B cell (primary cell): ENCODE data around the gene HECTD2. TPM values are rescaled to one million over a fixed set of nuclear protein-coding genes. Genes with fewer than 3 reads are reported as not detected.

Experiments used
- ATAC-seq: fragments of 200-7000 bp; cut with Tn5 transposase; one replicate; pipeline ENCODE4 v1.10.0; 2021; ENCODE audit warnings: low read depth, mild to moderate bottlenecking, moderate number of reproducible peaks, moderate library complexity
- CTCF ChIA-PET: fragments of 350-600 bp; sonication (Branson Sonifier 250); formaldehyde crosslinking; loops from one replicate; lab custom pipeline; 2021; ENCODE audit warnings: antibody characterized with exemption, inconsistent platforms; lab: Charles Lee
- POLR2A ChIA-PET: fragments of 350-600 bp; sonication (Branson Sonifier 250); formaldehyde crosslinking; loops from one replicate; lab custom pipeline; 2021; ENCODE audit warnings: antibody characterized with exemption; lab: Charles Lee
- DNase-seq: peaks from one replicate; pipeline ENCODE4 v3.0.0; 2013
- H2AFZ ChIP-seq: 2 replicates; pipeline ENCODE4 v1.6.1; 2012; ENCODE audit warnings: mild to moderate bottlenecking, low read depth, low read length; ENCODE audit not compliant: insufficient read depth, poor library complexity, severe bottlenecking
- H3K27ac ChIP-seq, 2 donors: 1 replicate in 1 of 2; 2 replicates in 1 of 2; pipeline ENCODE4 v1.5.1; 2012 to 2013; ENCODE audit warnings: low read length in 2 of 2, mild to moderate bottlenecking in 2 of 2, moderate library complexity in 1 of 2
- H3K27me3 ChIP-seq, 4 experiments: fragments of 200-600 bp in 1 of 4; sonication (generic) in 1 of 4; replicated peaks in 1 of 4; 1 replicate in 2 of 4; 2 replicates in 2 of 4; pipeline versions ENCODE4 v1.6.1 to v1.7.0; 2013 to 2016; ENCODE audit warnings: low read length in 3 of 4, mild to moderate bottlenecking in 2 of 4, mixed read lengths in 1 of 4, moderate library complexity in 1 of 4; ENCODE audit not compliant: insufficient read depth in 4 of 4, control insufficient read depth in 3 of 4; ENCODE audit errors: control extremely low read depth in 1 of 4
- H3K36me3 ChIP-seq, 2 experiments: replicated peaks in 1 of 2; 1 replicate in 1 of 2; 2 replicates in 1 of 2; pipeline versions ENCODE4 v1.6.1 to v1.7.1; 2013; ENCODE audit warnings: low read length in 1 of 2; ENCODE audit not compliant: insufficient read depth in 2 of 2, control insufficient read depth in 1 of 2; ENCODE audit errors: control extremely low read depth in 1 of 2, extremely low read depth in 1 of 2
- H3K4me1 ChIP-seq, 2 donors: fragments of 200-600 bp in 1 of 2; sonication (generic) in 1 of 2; 1 replicate in 1 of 2; 2 replicates in 1 of 2; pipeline versions ENCODE4 v1.5.1 to v1.6.1; 2013 to 2017; ENCODE audit warnings: low read length in 2 of 2; ENCODE audit not compliant: control insufficient read depth in 2 of 2, insufficient read depth in 2 of 2
- H3K4me2 ChIP-seq: replicated peaks from 2 replicates; pipeline ENCODE3; 2012; ENCODE audit warnings: mild to moderate bottlenecking, low read depth, low read length; ENCODE audit not compliant: poor library complexity, severe bottlenecking
- H3K4me3 ChIP-seq, 5 experiments: fragments of 200-600 bp in 1 of 5; sonication (generic) in 1 of 5; 1 replicate in 3 of 5; 2 replicates in 2 of 5; pipeline versions ENCODE4 v1.5.1 to v1.7.0; 2011 to 2016; ENCODE audit warnings: low read length in 4 of 5, mild to moderate bottlenecking in 4 of 5, low read depth in 2 of 5, control low read depth in 1 of 5, moderate library complexity in 1 of 5; ENCODE audit not compliant: insufficient read depth in 1 of 5; ENCODE audit errors: control extremely low read depth in 1 of 5, extremely low read depth in 1 of 5
- H3K79me2 ChIP-seq: fragments of 200-600 bp; sonication (generic); one replicate; pipeline ENCODE4 v1.6.0; 2016; ENCODE audit warnings: low read length; ENCODE audit not compliant: control insufficient read depth, insufficient read depth
- H3K9ac ChIP-seq: fragments of 200-600 bp; sonication (generic); 2 replicates; pipeline ENCODE4 v1.6.1; 2017; ENCODE audit warnings: mild to moderate bottlenecking, low read length, moderate library complexity
- H3K9me3 ChIP-seq, 3 donors: one replicate each; pipeline versions ENCODE4 v1.6.1 to v1.7.1; 2013; ENCODE audit warnings: low read length in 2 of 3; ENCODE audit not compliant: control insufficient read depth in 2 of 3, insufficient read depth in 1 of 3; ENCODE audit errors: control extremely low read depth in 1 of 3
- H4K20me1 ChIP-seq: 2 replicates; pipeline ENCODE4 v1.6.0; 2012; ENCODE audit warnings: mild to moderate bottlenecking, low read length; ENCODE audit not compliant: insufficient read depth, control insufficient read depth, poor library complexity, severe bottlenecking
- H3K27ac Mint-ChIP-seq: one replicate; pipeline ENCODE4 v1.8.0; 2021; ENCODE audit warnings: mixed read lengths
- H3K27me3 Mint-ChIP-seq: one replicate; pipeline ENCODE4 v1.8.0; 2021; ENCODE audit warnings: mixed read lengths
- H3K4me1 Mint-ChIP-seq: one replicate; pipeline ENCODE4 v1.8.0; 2021; ENCODE audit warnings: mixed read lengths
- H3K4me3 Mint-ChIP-seq: one replicate; pipeline ENCODE4 v1.8.0; 2021; ENCODE audit warnings: mixed read lengths
- H3K9me3 Mint-ChIP-seq: one replicate; pipeline ENCODE4 v1.8.0; 2022; ENCODE audit warnings: mixed read lengths; ENCODE audit not compliant: insufficient read depth
- CTCF ChIP-seq: fragments of 200-600 bp; IDR thresholded peaks from one replicate; pipeline ENCODE4 v1.8.0; 2022; ENCODE audit warnings: antibody characterized with exemption, mild to moderate bottlenecking
- EZH2 ChIP-seq: IDR thresholded peaks from 2 replicates; pipeline ENCODE4 v1.6.1; 2012; ENCODE audit warnings: borderline replicate concordance, low read depth, mild to moderate bottlenecking, moderate library complexity, low read length; ENCODE audit not compliant: insufficient read depth, poor library complexity, severe bottlenecking
- WGBS: methylation state at CpG from one replicate; pipeline ENCODE4 v1.1.5; 2013; ENCODE audit warnings: missing lambda C conversion rate; ENCODE audit not compliant: insufficient coverage; 5-methylcytosine and 5-hydroxymethylcytosine counted together
- intact Hi-C: fragments of 100-400 bp; cut with micrococcal nuclease; formaldehyde crosslinking; loops from one replicate; pipeline ENCODE4 v1.10.0; 2022
- polyA plus RNA-seq: library from polyadenylated mRNA; depleted of rRNA; stranded (reverse); fragments of >200 nt; gene quantifications from 2 replicates; pipeline ENCODE4 v1.2.3, GENCODE V29; 2012
- total RNA-seq, 2 donors: library from RNA; stranded (reverse); fragments of 120-200 nt in 1 of 2; gene quantifications; 1 replicate in 1 of 2; 2 replicates in 1 of 2; pipeline versions ENCODE4 v1.2.3 to v1.2.4, GENCODE V29; 2013 to 2022

HECTD2 gene
- total and polyA plus RNA-seq, 2 donors (not counting 1 experiment from before 2014, with no cell fraction given): 2.9 to 7.9 TPM

- H3K4me3 ChIP-seq: no peak overlapping the region
- no peaks in the 10 kb centered on the region for H3K79me2 ChIP-seq
- ChIA-PET CTCF (no interaction called here), POLR2A (no interaction called here)
- peaks cover 0 to 6% (median 0%) of the 10 kb centered on the region in 3 donors for H3K9me3 ChIP-seq
- ATAC-seq (no peak), DNase-seq (no peak)
- H2AFZ ChIP-seq: no peak overlapping the region
- no peaks in the 10 kb centered on the region for H4K20me1 ChIP-seq
- Mint-ChIP-seq H3K4me3 (no peak overlapping the region), H3K4me1 (peaks cover 6% of the 10 kb centered on the region), H3K9me3 (no peaks in the 10 kb centered on the region), H3K27ac (no peak overlapping the region), H3K27me3 (no peaks in the 10 kb centered on the region)
- intact Hi-C loops: no loop called here
- H3K36me3 ChIP-seq: no peaks in the 10 kb centered on the region
- no peaks in the 10 kb centered on the region for H3K4me1 ChIP-seq
- no peak overlapping the region for H3K27ac ChIP-seq
- H3K27me3 ChIP-seq: no peaks in the 10 kb centered on the region
- H3K9ac ChIP-seq: no peak overlapping the region
- TF ChIP-seq EZH2 (no peak), CTCF (no peak)
- H3K4me2 ChIP-seq: no peak overlapping the region
- WGBS: no CpG with 5 or more reads among the region's 6 CpGs
These were observed 34.4 kb downstream of the HECTD2 start for GRCh38 chr10:91444211-91445182.

GRCh38 chr10:91452063-91452462 is 41.9 kb downstream of the HECTD2 start:
- no peak overlapping the region for H3K4me3 Mint-ChIP-seq
- Histone ChIP-seq H3K4me1 (no peaks in the 10 kb centered on the region), H3K4me2 (no peak overlapping the region), H3K9ac (no peak overlapping the region), H3K4me3 (no peak overlapping the region), H4K20me1 (no peaks in the 10 kb centered on the region), H3K27ac (no peak overlapping the region), H3K27me3 (no peaks in the 10 kb centered on the region), H3K36me3 (no peaks in the 10 kb centered on the region), H3K79me2 (no peaks in the 10 kb centered on the region), H2AFZ (no peak overlapping the region), H3K9me3 (peaks cover 1 to 19% (median 4%) of the 10 kb centered on the region in 3 donors)
- intact Hi-C loops: no loop called here
- no peak for ATAC-seq
- ChIA-PET CTCF (no interaction called here), POLR2A (no interaction called here)
- no peak for DNase-seq
- no peaks in the 10 kb centered on the region for H3K27me3 Mint-ChIP-seq
- no peak overlapping the region for H3K27ac Mint-ChIP-seq
- no peaks in the 10 kb centered on the region for H3K4me1 Mint-ChIP-seq
- H3K9me3 Mint-ChIP-seq: peaks cover 16% of the 10 kb centered on the region
- no peak for TF ChIP-seq EZH2
- no peak for TF ChIP-seq CTCF
